Lower leg skin (tissue), 4 donors: ENCODE measurements around the gene TEF. TPM values are rescaled to one million over a fixed set of nuclear protein-coding genes. Genes with fewer than 3 reads are reported as not detected.

Experiments
- DNase-seq, 2 donors: peaks; one replicate each; pipeline ENCODE4 v3.0.0-alpha.2; 2019; ENCODE audit warnings: low spot score in 2 of 2
- H3K4me3 ChIP-seq: fragments of 200-600 bp; sonication (generic); 2 replicates; pipeline ENCODE4 v1.5.1; 2017; ENCODE audit warnings: mild to moderate bottlenecking, low read depth; ENCODE audit not compliant: poor library complexity, severe bottlenecking
- CTCF ChIP-seq, 3 donors: fragments of 450-650 bp; IDR thresholded peaks; one replicate each; pipeline ENCODE4 v1.5.1; 2016; ENCODE audit warnings: antibody characterized with exemption in 3 of 3, mild to moderate bottlenecking in 3 of 3, moderate library complexity in 2 of 3
- POLR2A ChIP-seq, 2 donors: fragments of 450-650 bp; IDR thresholded peaks; one replicate each; pipeline ENCODE4 v1.6.1; 2016 to 2017; ENCODE audit warnings: antibody characterized with exemption in 2 of 2, mild to moderate bottlenecking in 1 of 2, moderate library complexity in 1 of 2
- WGBS, 2 donors: methylation state at CpG; one replicate each; pipeline ENCODE4 v1.1.5; 2018; 5-methylcytosine and 5-hydroxymethylcytosine counted together
- intact Hi-C: fragments of 100-400 bp; cut with DNase I; formaldehyde crosslinking; loops from one replicate; pipeline ENCODE4 v1.15.0; 2023; ENCODE audit warnings: low total_unique reads
- total RNA-seq, 4 donors: library from RNA; depleted of rRNA; stranded (reverse); fragments of >200 nt; gene quantifications; one replicate each; pipeline ENCODE4 v1.1.0, GENCODE V29; 2016

The TEF gene
- total RNA-seq, 4 donors from 2014 or later, result 27.3 to 56.1 (median 42.8) TPM

- H3K4me3 ChIP-seq, result peak overlapping the region; percentile 97
- peak in 1 of 2 donors; percentile 27 for DNase-seq
- TF ChIP-seq POLR2A (IDR thresholded peaks at IDR 0.05) (no peak), CTCF (IDR thresholded peaks at IDR 0.05) (no peak)
- intact Hi-C loops, result no loop called here
- WGBS, 2 donors, result 0 to 1% methylated on average over 22 of the region's 22 CpGs
These were observed 63.7 kb downstream of the TEF start for GRCh38 chr22:41445129-41446056.

- 0 to 1% methylated on average over 27 to 33 of the region's 34 CpGs for WGBS, 2 donors
These were observed 64.3 kb downstream of the TEF start for GRCh38 chr22:41446057-41446501.

GRCh38 chr22:41446639-41447434 lies 65.1 kb downstream of the TEF start, which contains the start of gene TOB2:
Gene TOB2, minus strand, starts transcription at chr22:41446801. Its CDS starts 9,456 bp downstream, at chr22:41437345.
- intact Hi-C loops, result no loop called here
- WGBS, 2 donors, result 1% methylated on average over 52 to 67 of the region's 85 CpGs
- DNase-seq, result peak; percentile 93 to 99
- TF ChIP-seq POLR2A (IDR thresholded peaks at IDR 0.05) (peak in 1 of 2 donors; percentile 86), CTCF (IDR thresholded peaks at IDR 0.05) (no peak)
- H3K4me3 ChIP-seq, result peak within 1 kb of the TSS; percentile 97

More at GRCh38 chr22:41446057-41446501, 64.3 kb downstream of the TEF start:
- no peak for TF ChIP-seq CTCF (IDR thresholded peaks at IDR 0.05)
- TF ChIP-seq POLR2A (IDR thresholded peaks at IDR 0.05), result no peak
- DNase-seq, result peak; percentile 20 to 86
- intact Hi-C loops, result no loop called here
- peak overlapping the region; percentile 97 for H3K4me3 ChIP-seq

- WGBS, 2 donors, result 1% methylated on average over 14 to 59 of the region's 63 CpGs
- intact Hi-C loops, result no loop called here
- DNase-seq, result peak; percentile 63 to 94
- TF ChIP-seq CTCF (IDR thresholded peaks at IDR 0.05), result no peak
- TF ChIP-seq POLR2A (IDR thresholded peaks at IDR 0.05), result no peak
- H3K4me3 ChIP-seq, result peak overlapping the region; percentile 97
These were observed 65.9 kb downstream of the TEF start for GRCh38 chr22:41447435-41448188.

- H3K4me3 ChIP-seq, result peak overlapping the region; percentile 97
- intact Hi-C loops, result no loop called here
- TF ChIP-seq CTCF (IDR thresholded peaks at IDR 0.05) (no peak), POLR2A (IDR thresholded peaks at IDR 0.05) (peak in 1 of 2 donors; percentile 49)
- DNase-seq, result peak; percentile 98 to 99
- WGBS, 2 donors, result 0 to 1% methylated on average over 26 to 28 of the region's 28 CpGs
These were observed 66.6 kb downstream of the TEF start for GRCh38 chr22:41448189-41448808.
